Embryonic facial prominence (tissue), 1 donor: ENCODE measurements around the gene ZDHHC13.
A peak's percentile ranks its signal among the peaks of the same experiment; 100 is the strongest.

Experiments used
- DNase-seq: peaks from one replicate; pipeline ENCODE4 v3.0.0-alpha.2; 2016; ENCODE audit errors: extremely low spot score

Gene ZDHHC13, protein sequence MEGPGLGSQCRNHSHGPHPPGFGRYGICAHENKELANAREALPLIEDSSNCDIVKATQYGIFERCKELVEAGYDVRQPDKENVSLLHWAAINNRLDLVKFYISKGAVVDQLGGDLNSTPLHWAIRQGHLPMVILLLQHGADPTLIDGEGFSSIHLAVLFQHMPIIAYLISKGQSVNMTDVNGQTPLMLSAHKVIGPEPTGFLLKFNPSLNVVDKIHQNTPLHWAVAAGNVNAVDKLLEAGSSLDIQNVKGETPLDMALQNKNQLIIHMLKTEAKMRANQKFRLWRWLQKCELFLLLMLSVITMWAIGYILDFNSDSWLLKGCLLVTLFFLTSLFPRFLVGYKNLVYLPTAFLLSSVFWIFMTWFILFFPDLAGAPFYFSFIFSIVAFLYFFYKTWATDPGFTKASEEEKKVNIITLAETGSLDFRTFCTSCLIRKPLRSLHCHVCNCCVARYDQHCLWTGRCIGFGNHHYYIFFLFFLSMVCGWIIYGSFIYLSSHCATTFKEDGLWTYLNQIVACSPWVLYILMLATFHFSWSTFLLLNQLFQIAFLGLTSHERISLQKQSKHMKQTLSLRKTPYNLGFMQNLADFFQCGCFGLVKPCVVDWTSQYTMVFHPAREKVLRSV

DNA sequence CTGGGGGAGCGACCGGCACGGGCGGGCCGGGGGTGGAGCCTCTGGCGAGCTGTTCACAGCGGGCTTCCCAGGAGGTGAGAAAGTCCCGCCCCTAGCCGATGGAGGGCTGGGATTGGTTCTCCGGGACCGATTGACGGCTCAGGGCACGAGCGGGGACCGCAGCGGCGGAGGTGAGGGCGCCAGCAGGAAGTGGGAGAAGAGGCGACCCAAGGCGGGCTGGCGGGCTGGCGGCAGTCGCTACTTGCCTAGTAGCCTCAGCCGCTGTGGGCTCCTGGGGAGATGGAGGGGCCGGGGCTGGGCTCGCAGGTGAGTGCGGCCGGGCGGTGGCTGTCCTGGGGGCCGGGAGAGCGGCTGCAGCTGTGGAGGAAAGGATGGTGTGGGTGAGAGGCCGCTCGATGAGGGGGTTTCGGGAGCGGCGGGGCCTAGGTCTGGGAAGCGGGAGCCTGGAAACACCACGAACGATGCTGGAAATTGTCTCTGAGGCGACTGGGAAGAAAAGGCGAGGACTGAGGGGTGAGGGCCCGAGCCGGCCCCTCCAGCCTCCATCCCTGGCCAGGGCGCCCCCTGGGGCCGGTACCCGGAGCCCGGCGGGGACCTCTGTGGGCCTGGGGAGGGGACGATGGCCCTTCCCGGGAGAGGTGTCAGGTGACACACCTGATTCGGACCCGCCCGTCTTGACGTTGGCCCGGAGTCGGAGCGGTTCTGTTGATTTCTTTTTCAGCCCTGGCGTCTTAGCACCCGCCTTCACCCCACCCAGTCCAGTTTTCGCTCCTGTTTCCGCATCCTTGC lies at the start of gene ZDHHC13:
Gene ZDHHC13 (plus strand): TSS at position 198 of the 789 bp plus-strand sequence. CDS start 82 bp downstream, at position 280.
- DNase-seq = peak; percentile 57

DNA sequence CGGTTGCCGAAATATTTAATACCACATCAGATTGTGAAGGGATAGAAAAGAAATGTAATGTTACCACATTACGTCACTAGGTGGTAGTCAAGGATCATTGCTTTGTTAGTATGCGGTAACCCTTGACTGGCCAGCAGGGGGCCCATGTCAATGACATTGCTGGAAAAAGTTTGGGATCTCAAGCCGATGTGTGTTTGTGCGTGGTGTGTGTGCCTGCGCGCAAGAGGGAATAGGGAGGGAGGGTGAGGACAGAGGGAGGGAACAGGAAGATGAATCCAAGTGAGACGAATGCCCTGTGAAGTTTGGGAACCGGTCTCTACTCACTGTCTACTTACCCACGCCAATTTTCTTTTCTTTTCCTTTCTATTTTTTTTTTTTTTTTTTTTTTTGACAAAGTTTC lies 45.7 kb upstream of the ZDHHC13 start:
- DNase-seq = peak; percentile 79

DNA sequence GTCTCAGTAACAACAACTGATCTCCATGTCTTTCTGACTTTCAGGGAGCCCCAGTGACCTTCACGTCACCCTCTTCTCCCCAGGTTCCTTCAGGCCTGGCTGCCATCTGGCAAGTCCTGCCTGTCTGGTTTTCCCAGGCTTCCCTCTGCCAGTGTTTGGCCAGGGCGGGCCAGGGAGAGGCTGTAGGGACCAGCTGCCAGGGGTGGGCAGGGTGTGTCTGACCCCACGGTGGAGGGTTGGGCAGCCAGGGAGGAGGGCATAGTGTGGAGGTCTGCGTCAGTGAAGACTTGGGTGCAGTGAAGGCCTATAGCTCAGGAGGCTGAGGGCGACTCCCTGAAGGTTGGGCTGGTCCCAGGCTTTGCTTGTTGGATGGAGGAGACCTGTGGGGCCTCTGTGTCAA lies 44.5 kb upstream of the ZDHHC13 start:
- DNase-seq = no peak

DNA sequence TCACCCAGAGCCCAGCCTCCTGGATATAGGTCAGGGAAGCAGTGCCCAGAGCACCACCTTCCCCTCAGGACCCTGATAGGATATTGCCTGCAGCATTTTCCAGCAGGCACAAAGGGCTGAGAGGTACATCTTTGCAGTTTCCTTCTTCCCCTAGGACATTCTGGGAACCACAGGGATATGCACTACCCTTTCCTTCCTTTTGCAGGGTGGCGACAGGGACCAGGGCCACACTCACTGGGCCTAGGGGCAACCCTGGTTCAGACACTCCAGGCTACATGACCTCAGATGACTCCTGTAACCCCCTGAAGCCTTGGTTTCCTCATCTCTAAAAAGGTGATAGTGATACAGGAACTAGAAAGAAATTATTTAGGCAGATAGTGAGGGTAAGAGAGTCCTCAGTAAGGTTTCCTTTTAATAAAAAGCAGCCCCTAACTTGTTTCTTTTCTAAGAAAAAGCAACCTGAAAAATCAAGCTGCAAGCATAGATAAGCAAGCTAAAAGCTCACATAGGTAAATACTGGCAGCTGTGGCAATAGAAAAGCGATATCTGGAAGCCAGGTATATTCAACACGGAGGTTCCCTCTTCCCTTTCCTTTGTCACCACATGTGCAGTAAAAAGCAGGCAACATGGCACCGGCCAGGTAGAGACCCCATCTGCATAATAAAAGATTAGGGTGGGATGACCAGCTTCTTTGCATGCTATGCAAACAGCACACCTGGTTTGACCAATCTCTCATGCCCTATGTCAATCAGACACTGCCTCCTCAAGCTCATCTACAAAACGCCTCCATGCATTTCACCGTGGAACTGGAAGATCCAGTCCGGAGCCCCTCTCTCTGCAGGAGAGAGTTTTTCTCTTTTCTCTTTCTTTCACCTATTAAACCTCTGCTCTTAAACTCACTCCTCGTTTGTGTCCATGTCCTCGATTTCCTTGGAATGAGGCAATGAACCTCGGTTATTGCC lies 43.2 kb upstream of the ZDHHC13 start:
- DNase-seq = no peak

DNA sequence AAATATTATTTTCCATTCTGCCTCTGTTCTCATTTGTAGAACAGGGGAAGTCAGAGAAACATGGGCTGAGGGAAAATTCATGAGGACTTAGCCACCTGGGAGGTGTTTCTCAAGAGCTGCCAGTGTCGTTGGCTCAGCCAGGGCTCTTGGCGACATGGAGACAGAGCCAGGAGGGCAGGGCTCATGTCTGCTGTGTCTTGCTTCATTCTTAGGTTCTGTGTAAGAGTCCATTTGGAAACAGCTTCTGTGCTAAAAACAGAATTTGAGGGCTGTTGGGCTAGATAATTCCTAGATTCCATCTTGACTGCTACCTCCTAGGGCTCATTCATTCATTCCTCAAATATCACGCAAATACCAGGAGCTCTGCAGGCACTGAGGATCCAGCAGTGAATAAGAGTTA lies 41.3 kb upstream of the ZDHHC13 start:
- DNase-seq = no peak

DNA sequence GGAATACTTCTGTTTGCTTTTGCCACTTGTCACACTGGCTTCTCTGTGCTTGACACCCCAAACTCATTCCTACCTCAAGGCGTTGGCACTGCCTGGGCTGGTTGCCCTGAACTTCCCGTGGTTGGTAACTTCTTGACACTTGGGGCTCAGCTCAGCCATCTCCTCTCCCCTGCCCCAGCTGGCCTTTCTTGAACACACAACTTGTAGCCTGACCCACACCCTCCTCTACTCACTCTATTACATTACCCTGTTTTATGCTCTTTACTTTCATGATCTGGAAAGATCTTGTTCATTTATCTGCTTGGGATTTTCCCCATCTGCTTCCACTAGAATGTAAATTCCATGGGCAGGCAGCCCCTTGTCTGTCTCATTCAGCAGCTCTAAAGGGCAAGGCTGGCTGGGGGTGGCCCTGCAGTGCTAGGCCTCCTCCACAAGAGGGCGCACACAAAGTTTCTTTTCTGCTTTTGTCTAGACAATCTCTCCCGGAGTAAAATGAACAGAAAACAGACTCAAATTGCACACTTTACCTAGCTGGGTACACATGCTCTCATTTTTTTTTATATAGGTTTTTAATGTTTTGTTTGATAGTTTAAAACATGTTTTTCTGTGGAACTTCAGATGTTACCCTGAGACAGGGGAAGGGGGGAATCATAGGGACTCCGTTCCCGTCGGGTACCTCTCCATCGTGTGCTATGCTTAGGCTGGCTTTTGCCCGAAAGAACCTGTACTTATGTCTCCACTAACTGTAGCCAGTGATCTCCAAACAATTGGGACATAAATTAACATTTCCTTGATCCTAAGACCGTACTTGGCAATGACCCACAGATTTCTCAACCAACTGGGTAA lies 40.0 kb upstream of the ZDHHC13 start:
- DNase-seq = peak; percentile 11

DNA sequence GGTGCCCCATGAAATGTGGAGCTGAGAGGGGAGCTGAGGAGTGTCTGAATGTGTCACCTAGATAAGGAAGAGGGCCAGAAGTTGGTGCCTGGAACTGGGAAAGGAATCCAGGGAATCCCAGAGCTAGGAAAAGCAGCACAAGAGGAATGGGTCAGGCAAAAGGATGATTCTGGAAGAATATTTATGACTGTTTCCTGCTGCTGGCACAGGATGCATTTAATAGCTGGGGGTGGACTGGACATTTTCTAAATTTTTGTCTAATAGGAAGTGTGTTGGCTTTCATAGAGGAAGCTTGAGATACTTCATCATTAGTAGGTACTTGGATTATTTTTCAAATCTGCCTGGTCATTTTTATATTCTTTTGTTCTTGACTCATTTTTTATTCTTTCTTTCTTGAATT lies 39.0 kb upstream of the ZDHHC13 start:
- DNase-seq = no peak

DNA sequence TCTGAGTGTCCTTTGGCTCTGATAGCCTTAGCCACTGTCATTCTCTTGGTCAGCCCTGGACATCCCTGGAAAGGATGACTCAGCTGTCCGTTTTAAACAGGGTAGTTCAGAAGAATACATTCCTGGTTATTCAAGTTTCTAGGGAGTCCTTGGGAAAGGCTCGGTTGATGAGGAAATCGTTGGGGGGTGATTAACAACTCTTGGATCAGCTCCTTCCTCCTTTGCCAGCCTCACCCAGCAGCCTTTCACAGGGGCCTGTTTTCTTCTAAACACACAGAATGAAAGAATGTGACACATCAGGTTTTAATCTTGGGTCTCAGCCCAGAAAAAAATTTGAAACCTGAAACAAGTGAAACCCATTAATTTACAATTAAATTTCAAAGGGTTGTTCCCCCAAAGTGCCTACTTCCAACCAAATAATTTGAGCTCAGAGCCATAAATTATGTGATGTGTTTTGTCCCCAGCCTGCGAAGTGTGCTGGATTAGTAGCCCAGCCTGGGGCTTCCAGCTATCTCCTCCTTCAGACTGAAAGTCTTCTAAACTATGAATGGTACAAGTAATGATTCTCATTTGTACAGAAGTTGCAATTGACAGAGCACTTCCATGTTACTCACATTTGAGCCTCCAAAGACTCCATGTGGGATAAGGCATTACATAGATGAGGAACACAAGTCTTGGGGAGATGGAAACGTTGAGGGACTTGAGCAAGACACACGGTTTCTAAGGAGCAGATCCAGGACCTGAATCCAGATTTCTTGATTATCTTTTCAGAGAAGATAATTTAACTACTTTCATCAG lies 37.1 kb upstream of the ZDHHC13 start:
- peak; percentile 11 for DNase-seq

DNA sequence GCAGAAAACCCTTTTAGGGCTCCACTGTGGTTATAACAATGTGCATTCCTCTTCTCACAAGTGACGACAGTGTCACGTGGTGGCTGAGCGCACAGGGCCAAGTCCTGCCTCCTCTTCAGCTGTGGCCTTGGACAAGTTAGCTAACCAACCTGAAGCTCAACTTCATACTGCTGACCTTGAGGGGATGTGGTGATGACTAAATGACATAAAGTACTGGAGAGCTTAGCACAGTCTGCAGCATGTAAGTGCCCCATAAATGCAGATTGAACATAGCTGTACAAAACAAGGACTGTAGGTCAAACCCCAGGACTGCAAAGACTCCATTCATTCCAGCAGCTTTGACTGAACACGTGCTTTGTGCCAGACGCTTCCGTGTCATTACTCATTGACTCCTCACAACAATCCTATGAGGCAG lies 36.4 kb upstream of the ZDHHC13 start:
- no peak for DNase-seq

DNA sequence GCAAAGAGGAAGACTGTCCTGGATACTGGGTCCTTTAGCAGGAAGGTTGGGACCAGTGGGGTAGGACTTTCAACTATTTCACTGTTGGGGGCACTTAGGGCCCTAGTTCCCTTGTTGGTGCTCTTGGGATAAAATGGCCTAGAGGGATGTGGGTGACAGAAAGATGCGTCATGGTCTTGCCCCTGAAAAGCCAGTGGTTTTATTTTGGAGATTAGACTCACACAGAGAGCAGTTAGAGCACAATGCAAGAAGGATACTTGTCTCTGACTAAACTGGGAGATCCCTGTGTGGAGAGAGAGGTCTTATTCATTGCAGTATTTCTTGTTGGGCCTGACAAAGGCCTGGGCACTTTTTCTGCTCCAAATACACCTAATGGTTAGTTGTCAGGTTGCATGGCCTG lies 33.8 kb upstream of the ZDHHC13 start:
- no peak for DNase-seq

DNA sequence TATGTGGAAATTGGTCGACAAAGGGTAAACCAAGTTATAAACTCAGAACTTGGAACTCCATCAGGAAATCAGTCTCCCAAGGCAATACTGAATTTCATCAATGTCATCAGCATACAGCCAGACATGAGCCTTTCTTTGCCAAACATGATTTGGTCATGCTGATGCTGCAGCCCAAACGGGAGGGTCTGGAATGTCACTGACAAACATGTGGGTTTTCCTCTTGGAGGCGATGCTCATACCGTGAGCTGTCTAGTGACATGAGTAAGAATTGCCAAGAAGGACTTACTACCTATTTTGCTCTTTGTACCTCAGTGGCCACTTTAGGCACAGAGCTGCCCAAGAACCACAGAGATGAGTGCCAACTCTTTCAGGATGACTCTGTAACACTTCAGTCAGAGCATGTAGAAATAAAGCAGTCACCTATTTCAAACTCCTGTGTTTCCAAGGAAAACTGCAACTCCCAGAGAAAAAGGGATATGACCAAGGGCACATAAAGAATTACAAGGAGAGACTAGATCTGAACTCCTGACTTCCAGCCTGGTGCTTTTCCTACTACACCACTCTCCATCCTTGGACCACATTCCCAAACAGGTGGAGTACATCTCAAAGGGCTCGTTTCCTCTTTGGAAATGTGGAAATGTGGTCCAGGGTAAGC lies 32.2 kb upstream of the ZDHHC13 start:
- no peak for DNase-seq

DNA sequence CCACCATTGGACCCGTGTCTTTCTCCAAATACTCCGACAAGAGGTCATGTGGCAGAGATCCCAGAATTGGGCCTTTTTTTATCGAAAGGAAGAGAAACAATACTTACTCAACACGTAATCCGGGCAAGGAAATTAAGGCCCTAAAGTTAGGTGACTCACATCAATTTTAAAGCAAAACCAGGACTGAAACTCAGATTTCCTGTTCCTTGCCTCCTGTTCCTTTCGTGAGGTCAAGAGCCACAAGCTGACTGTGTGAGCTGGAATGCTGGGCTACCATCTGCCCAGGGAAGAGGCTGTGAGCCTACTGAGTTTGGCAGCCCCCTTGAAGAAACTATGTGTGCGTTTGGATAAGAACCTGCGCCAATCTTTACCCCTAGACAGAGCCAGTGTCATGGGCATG lies 29.3 kb upstream of the ZDHHC13 start:
- DNase-seq = no peak

DNA sequence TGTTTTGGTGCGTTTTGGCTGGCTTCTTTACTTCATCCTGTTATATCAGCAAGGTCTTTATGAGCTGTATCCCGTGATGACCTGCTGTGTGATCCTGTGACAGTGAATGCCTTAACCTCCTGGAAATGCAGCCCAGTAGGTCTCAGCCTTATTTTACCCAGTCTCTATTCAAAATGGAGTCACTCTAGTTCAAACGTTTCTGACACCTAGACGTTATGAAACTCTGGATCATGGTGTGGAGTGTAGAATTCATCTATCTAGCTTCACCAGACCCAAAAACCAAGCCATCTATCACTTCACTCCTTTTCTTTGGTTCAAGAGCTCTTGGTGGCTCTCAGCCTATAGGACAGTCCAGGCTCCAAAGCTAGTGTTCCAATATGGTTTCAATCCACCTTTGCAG lies 28.2 kb upstream of the ZDHHC13 start:
- DNase-seq = no peak

DNA sequence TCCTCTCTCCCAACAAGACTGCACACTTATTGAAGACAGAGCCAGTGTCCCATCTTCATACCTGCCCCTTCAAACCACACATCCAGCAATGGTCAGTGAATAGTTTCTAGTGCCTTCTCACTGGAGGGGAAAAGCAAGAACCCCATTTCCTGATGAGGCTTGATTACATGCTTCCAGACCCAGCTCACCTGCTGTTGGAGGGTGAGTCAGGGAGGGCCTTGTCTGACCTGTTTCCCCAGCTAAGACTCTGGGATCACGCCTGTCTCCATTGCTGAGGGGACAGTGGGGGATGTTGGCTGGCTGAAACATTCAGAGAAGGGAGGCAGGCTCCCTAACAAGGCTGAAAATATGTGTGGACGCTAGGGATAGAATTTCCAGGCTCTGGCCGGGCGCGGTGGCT lies 27.5 kb upstream of the ZDHHC13 start:
- DNase-seq = no peak

DNA sequence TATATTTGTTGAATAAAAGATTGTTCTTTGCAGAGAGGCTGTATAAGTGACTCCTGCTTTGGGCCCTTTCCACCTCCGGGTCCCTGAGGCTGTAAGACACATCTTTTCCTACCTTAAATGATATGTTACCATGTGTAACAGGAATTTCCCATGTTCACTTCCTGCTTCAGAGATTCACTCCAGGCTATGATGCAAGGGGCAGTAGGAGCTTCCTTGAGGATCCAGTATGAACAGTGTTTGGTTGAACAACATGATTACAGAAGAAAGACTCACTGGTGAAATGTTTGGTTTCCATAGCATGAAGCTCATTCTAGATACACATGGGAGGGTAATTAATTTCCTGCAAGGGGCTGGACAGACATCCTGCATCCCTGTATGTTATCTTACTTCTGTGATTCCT lies 25.6 kb upstream of the ZDHHC13 start:
- no peak for DNase-seq

DNA sequence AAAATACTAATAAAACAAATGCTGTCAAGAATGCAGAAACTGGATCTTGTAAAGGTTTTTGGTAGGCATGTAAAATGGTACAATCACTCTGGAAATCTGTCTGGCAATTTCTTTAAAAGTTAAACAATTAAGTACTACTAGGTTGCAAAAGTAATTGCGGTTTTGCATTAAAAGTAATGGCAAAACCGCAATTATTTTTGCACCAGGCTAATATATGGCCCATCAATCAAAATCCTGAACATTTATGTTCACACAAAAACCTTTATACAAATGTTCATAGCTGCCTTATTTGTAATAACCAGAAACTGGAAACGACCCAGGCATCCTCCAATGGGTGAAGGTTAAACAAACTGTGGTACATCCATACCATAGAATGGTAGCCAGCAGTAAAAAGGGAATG lies 24.6 kb upstream of the ZDHHC13 start:
- no peak for DNase-seq

DNA sequence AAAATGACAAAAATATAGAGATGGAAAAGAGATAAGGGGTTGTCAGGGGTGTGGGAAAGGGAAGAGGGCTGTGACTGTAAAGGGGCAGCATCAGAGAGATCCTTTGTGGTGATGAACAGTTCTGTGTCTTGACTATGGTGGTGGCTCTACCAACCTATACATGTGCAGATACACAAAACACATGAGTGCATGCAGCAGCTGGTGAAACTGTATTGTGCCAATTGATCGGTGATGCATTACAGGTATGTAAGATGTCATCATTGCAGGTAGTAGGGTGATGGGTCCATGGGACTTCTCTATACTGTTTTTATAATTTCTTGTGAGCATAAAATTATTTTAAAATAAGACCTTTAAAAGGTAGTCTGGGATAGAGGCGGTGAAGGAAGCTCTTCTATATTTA lies 24.1 kb upstream of the ZDHHC13 start:
- DNase-seq = no peak

DNA sequence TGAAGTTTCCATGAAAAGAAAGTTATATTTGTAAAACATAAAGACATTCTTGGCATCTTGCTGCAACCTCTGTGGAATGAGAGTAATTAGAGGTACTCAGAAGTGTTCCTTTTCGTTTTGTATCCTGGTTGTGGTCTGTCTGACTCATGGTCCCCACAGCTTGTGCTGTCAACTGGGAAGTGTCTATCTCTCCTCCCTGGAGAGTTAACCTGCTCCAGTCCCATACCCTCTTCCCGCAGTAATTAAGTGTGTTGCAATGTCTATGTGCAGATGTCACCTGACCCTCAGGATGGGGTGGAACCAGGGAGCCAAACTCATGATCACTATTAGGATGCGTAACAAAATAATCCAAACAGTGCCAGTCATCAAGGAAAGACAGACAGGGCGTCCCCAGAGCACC lies 23.0 kb upstream of the ZDHHC13 start:
- DNase-seq = no peak

DNA sequence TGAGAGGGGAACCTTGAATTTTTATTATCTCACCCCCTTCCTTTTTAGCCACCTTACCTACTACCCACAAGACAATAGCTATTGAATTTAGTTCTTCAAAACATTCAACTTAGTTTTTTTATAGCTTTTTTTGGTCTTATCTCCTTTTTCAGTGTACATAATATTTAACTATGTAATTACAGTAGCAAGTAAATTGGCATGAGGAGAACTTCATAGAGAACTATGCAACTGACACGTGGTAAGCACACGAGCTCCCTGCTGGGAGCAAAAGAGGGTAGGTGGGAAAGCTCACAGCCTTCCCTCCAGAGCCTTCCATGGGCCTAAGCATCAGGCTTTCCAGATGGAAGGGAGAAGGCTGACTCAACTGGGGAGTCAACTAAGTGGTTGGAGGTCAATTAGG lies 22.1 kb upstream of the ZDHHC13 start:
- DNase-seq = no peak
